Naive B cell (primary cell): ENCODE measurements around the gene ZNF516. TPM values are rescaled to one million over a fixed set of nuclear protein-coding genes. Genes with fewer than 3 reads are reported as not detected.
A peak's percentile ranks its signal among the peaks of the same experiment; 100 is the strongest.

ENCODE experiments used
- ATAC-seq, 2 donors: fragments of 150-1000 bp; cut with Tn5 transposase; 2 replicates each; pipeline ENCODE4 v1.10.0; 2021; ENCODE audit warnings: low read depth in 2 of 2, mild to moderate bottlenecking in 2 of 2, moderate library complexity in 2 of 2
- DNase-seq: peaks from one replicate; pipeline ENCODE4 v3.0.0; 2022
- H3K27ac Mint-ChIP-seq, 6 donors: one replicate each; pipeline ENCODE4 v1.8.0; 2020 to 2022; ENCODE audit warnings: mild to moderate bottlenecking in 6 of 6, mixed read lengths in 6 of 6, moderate library complexity in 5 of 6, inconsistent platforms in 2 of 6
- H3K27me3 Mint-ChIP-seq, 3 donors: one replicate each; pipeline ENCODE4 v1.8.0; 2021 to 2022; ENCODE audit warnings: mixed read lengths in 3 of 3, mild to moderate bottlenecking in 1 of 3
- H3K36me3 Mint-ChIP-seq, 2 donors: one replicate each; pipeline ENCODE4 v1.8.0; 2020 to 2022; ENCODE audit warnings: mixed read lengths in 2 of 2, inconsistent platforms in 1 of 2, mild to moderate bottlenecking in 1 of 2
- H3K4me1 Mint-ChIP-seq, 3 donors: one replicate each; pipeline ENCODE4 v1.8.0; 2020 to 2022; ENCODE audit warnings: mixed read lengths in 3 of 3, inconsistent platforms in 1 of 3, mild to moderate bottlenecking in 1 of 3, moderate library complexity in 1 of 3
- H3K4me3 Mint-ChIP-seq, 8 donors: one replicate each; pipeline ENCODE4 v1.8.0; 2020 to 2022; ENCODE audit warnings: mild to moderate bottlenecking in 8 of 8, mixed read lengths in 8 of 8, moderate library complexity in 8 of 8, inconsistent platforms in 2 of 8
- H3K9me3 Mint-ChIP-seq, 7 donors: one replicate each; pipeline ENCODE4 v1.8.0; 2020 to 2022; ENCODE audit warnings: mixed read lengths in 7 of 7, mild to moderate bottlenecking in 5 of 7, inconsistent platforms in 2 of 7, moderate library complexity in 1 of 7
- polyA plus RNA-seq, 6 donors: library from polyadenylated mRNA; unstranded; fragments of 300-500 nt; fragmentation: Illumina TruSeq; gene quantifications; one replicate each; pipeline ENCODE4 v1.2.3, GENCODE V29; 2021; ENCODE audit warnings: low read depth in 6 of 6

The ZNF516 gene
- polyA plus RNA-seq, 6 donors from 2014 or later, result 1.7 to 7.5 (median 4.8) TPM

GRCh38 chr18:76356666-76357065, 138.4 kb downstream of the ZNF516 start:
- no peak overlapping the region for H3K27ac Mint-ChIP-seq
- ATAC-seq (no peak), DNase-seq (no peak)
- peaks cover 27 to 43% of the 10 kb centered on the region in 2 donors for H3K36me3 Mint-ChIP-seq
- no peaks in the 10 kb centered on the region for H3K27me3 Mint-ChIP-seq
- H3K9me3 Mint-ChIP-seq, result peaks cover 3 to 13% (median 4%) of the 10 kb centered on the region in 7 donors
- peaks cover 0 to 6% (median 0%) of the 10 kb centered on the region in 3 donors for H3K4me1 Mint-ChIP-seq
- H3K4me3 Mint-ChIP-seq, result no peak overlapping the region

DNA sequence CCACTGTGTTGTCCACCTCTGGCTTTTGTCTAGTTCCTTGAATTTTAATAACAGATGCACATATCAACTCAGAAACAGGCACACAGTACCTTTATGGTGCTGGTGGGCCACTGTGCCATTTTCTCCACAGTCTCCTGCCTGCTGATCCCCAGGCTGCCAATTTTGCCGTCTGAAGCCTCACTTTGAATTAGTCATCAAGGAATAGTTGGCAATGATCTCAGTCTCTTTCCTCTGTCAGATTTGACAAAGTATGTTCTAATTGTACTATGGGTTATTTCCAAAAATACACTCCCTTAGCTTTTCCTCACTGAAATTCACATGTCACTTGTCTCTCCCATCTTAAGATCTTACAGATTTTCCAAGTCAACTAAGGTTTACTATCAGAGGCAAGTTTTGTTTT, 140.7 kb downstream of the ZNF516 start:
- Mint-ChIP-seq H3K36me3 (peaks cover 25 to 36% of the 10 kb centered on the region in 2 donors), H3K27me3 (peaks cover 0 to under 1% (median 0%) of the 10 kb centered on the region in 3 donors), H3K27ac (peak overlapping the region in 1 of 6 donors; percentile 62), H3K4me1 (peaks cover 1 to 4% (median 2%) of the 10 kb centered on the region in 3 donors), H3K4me3 (no peak overlapping the region), H3K9me3 (peaks cover 2 to 13% (median 4%) of the 10 kb centered on the region in 7 donors)
- DNase-seq (no peak), ATAC-seq (no peak)

DNA sequence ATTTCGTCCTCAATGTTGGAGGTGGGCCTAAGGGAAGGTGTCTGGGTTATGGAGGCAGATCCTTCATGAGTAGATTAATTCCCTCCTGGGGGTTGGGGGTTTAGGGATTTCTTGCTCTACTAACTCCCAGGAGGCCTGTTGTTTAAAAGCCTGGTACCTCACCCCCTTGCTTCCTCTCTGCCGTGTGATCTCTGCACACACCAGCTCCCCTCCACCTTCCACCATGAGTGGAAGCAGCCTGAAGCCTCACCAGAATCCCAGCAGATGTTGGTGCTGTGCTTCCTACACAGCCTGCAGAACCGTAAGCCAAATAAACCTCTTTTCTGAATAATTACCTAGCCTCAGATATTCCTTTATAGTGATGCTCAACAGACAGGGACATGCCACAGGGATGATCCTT, 141.5 kb downstream of the ZNF516 start:
- H3K9me3 Mint-ChIP-seq, result peaks cover 2 to 13% (median 4%) of the 10 kb centered on the region in 7 donors
- DNase-seq (no peak), ATAC-seq (no peak)
- H3K27me3 Mint-ChIP-seq, result peaks cover 0 to 8% (median 0%) of the 10 kb centered on the region in 3 donors
- peaks cover 6 to 10% (median 9%) of the 10 kb centered on the region in 3 donors for H3K4me1 Mint-ChIP-seq
- H3K27ac Mint-ChIP-seq, result peak overlapping the region in 1 of 6 donors; percentile 6
- peaks cover 23 to 28% of the 10 kb centered on the region in 2 donors for H3K36me3 Mint-ChIP-seq
- no peak overlapping the region for H3K4me3 Mint-ChIP-seq

GRCh38 chr18:76353046-76353445, 142.0 kb downstream of the ZNF516 start:
- ATAC-seq, result no peak
- Mint-ChIP-seq H3K4me1 (peaks cover 6 to 10% (median 9%) of the 10 kb centered on the region in 3 donors), H3K36me3 (peaks cover 23 to 28% of the 10 kb centered on the region in 2 donors), H3K27me3 (peaks cover 0 to 8% (median 0%) of the 10 kb centered on the region in 3 donors), H3K27ac (peak overlapping the region in 2 of 6 donors; percentile 51 to 62), H3K9me3 (peaks cover 2 to 13% (median 4%) of the 10 kb centered on the region in 7 donors), H3K4me3 (no peak overlapping the region)
- no peak for DNase-seq

GRCh38 chr18:76351961-76352581, 143.0 kb downstream of the ZNF516 start:
- DNase-seq, result no peak
- no peak for ATAC-seq
- peaks cover 2 to 13% (median 4%) of the 10 kb centered on the region in 7 donors for H3K9me3 Mint-ChIP-seq
- H3K4me1 Mint-ChIP-seq, result peaks cover 6 to 10% (median 9%) of the 10 kb centered on the region in 3 donors
- peak overlapping the region in 2 of 6 donors; percentile 38 to 88 for H3K27ac Mint-ChIP-seq
- H3K36me3 Mint-ChIP-seq, result peaks cover 23 to 28% of the 10 kb centered on the region in 2 donors
- H3K27me3 Mint-ChIP-seq, result peaks cover 0 to 8% (median 0%) of the 10 kb centered on the region in 3 donors
- H3K4me3 Mint-ChIP-seq, result no peak overlapping the region

GRCh38 chr18:76350134-76351025, 144.7 kb downstream of the ZNF516 start:
- Mint-ChIP-seq H3K4me3 (peak overlapping the region in 1 of 8 donors; percentile 33), H3K4me1 (peaks cover 6 to 10% (median 9%) of the 10 kb centered on the region in 3 donors), H3K27ac (no peak overlapping the region), H3K9me3 (peaks cover 2 to 13% (median 4%) of the 10 kb centered on the region in 7 donors), H3K36me3 (peaks cover 17 to 20% of the 10 kb centered on the region in 2 donors), H3K27me3 (peaks cover 0 to 8% (median 0%) of the 10 kb centered on the region in 3 donors)
- ATAC-seq (no peak), DNase-seq (no peak)

DNA sequence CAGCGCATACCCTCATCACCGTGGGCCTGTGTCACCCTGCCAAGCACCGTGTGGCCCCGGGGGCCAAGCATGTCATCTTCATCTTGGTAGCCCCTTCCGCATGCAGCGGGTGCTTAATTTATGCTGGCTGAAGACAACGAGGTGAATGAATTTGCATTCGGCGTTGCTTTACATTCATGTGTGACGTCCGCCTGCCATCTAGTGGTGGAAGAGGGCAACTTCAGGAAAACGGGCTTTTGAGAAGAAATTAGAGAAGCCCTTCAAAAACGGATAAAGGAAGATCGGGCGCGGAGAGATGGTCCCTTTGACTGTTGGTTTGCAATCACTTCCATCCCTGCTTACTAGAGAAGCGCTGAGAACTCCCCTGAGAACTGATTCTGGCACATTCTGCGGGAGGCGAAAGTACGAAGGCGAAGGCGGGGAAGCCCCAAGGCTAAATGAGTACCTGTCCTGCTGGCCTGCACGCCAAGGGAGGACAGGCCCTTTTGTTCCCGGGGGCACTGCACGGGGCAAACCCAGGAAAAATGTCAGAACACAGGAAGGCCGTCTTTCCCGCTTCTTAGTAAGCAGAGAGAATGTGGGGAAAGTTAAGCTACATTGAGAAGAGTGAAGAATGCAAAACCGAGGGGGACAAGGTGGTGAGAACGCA, 145.9 kb downstream of the ZNF516 start:
- H3K9me3 Mint-ChIP-seq, result peaks cover 1 to 8% (median 4%) of the 10 kb centered on the region in 7 donors
- peak overlapping the region in 1 of 8 donors; percentile 30 for H3K4me3 Mint-ChIP-seq
- DNase-seq (peak; percentile 35), ATAC-seq (peak in 1 of 2 donors; percentile 39)
- peaks cover 6 to 10% (median 9%) of the 10 kb centered on the region in 3 donors for H3K4me1 Mint-ChIP-seq
- peaks cover 12 to 17% of the 10 kb centered on the region in 2 donors for H3K36me3 Mint-ChIP-seq
- H3K27me3 Mint-ChIP-seq, result peaks cover 0 to 8% (median 0%) of the 10 kb centered on the region in 3 donors
- H3K27ac Mint-ChIP-seq, result peak overlapping the region in 3 of 6 donors; percentile 8 to 43 (median 17)

DNA sequence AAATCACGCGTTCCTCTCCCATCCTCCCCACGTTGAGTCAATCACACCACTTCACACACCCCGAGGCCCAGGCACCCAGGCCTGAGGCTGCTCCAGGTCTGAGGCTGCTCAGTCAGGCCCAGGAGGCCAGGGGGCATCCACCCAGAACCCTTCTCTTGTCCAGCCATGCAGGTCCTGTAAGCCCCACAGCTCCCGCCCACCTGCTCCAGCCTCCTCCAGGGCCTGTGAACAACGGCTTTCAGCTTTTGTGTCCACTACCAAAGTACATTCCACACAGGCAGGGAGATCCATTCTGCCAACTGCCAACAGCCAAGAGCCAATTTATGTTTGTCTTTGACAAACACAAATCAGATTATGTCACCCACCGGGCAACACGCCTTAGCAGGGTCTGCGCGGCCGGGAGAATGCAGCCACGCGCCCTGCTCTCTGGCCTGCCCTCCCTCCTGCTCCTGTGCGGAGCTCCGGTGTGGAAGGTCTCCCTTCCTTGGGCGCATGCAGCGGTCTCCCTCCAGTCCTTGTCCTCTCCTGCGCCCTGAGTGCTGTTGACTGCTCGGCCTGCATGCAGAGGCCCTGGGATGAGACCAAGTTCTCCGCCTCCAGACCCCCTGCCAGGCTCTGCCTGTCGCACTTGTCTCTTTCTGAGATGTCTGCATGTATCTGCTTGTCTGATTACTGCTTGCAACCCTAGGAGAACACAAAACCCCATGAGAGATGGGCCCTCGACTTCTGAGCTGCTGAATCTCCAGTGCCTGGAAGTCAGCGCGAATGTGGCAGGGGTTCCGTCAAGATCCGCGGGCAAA, 146.6 kb downstream of the ZNF516 start:
- Mint-ChIP-seq H3K36me3 (peaks cover 7 to 9% of the 10 kb centered on the region in 2 donors), H3K4me1 (peaks cover 6 to 10% (median 9%) of the 10 kb centered on the region in 3 donors), H3K9me3 (peaks cover 0 to 4% (median under 1%) of the 10 kb centered on the region in 7 donors), H3K27me3 (peaks cover 0 to 8% (median 0%) of the 10 kb centered on the region in 3 donors), H3K4me3 (peak overlapping the region in 3 of 8 donors; percentile 17 to 30 (median 20)), H3K27ac (no peak overlapping the region)
- no peak for DNase-seq
- ATAC-seq, result no peak

DNA sequence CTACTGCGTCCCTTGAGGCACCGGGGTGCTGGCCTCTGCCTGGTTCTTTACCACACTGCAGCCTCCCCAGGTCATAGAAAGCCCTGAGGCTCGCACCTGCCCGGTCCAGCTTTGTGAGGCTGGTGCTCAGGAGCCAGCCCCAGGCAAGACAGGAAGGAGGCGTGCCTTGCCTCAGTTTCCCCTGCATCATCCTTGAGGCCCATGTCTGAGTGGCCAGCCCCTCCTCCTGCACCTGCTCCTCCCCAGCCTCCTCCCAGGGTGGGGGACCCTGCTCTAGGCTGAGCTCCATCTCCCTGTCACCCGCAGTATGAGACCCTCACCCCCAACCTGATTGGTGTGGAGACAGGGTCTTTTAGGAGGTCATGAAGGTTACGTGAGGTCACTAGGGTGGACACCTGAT, 147.7 kb downstream of the ZNF516 start:
- Mint-ChIP-seq H3K36me3 (no peaks in the 10 kb centered on the region), H3K4me1 (peaks cover 6 to 10% (median 9%) of the 10 kb centered on the region in 3 donors), H3K27ac (no peak overlapping the region), H3K4me3 (no peak overlapping the region), H3K9me3 (no peaks in the 10 kb centered on the region), H3K27me3 (peaks cover 0 to 8% (median 0%) of the 10 kb centered on the region in 3 donors)
- ATAC-seq (no peak), DNase-seq (no peak)

DNA sequence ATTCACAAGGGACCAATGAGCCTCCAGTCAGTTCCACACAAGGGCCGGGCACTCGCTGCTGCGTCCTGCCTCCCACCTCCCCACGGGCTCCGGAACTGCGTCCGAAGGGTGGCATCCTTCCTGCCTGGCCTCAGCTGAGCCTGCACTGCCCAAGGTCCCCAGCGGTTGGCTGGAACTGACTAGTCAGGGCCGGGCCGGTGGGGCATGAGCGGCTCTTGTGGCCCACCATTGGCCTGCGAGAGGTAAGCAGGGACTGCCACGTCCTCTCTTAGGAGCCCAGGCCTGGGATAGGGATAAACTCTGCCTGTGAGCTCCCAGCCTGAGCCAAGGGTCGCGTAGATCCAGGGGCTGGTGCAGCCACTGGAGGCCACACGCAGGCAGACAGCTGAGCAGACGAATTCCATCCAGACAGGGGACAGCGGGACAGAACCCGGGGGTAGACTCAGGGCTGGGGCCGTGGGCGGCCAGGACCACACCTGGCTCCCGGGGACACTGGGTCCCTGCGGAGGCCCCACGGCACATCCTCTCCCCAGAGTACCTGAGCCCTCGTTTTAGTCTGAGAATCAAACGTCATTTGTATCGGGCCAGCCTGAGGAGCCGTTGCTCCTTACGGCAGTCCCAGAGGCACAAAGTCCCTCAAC, 148.4 kb downstream of the ZNF516 start:
- no peaks in the 10 kb centered on the region for H3K36me3 Mint-ChIP-seq
- H3K27me3 Mint-ChIP-seq, result peaks cover 0 to 8% (median 0%) of the 10 kb centered on the region in 3 donors
- H3K9me3 Mint-ChIP-seq, result no peaks in the 10 kb centered on the region
- no peak for ATAC-seq
- H3K4me1 Mint-ChIP-seq, result peaks cover 6 to 10% (median 9%) of the 10 kb centered on the region in 3 donors
- H3K4me3 Mint-ChIP-seq, result no peak overlapping the region
- no peak for DNase-seq
- no peak overlapping the region for H3K27ac Mint-ChIP-seq

- H3K4me3 Mint-ChIP-seq, result no peak overlapping the region
- DNase-seq (no peak), ATAC-seq (no peak)
- peak overlapping the region in 1 of 6 donors; percentile 7 for H3K27ac Mint-ChIP-seq
- peaks cover 0 to 8% (median 0%) of the 10 kb centered on the region in 3 donors for H3K27me3 Mint-ChIP-seq
- H3K4me1 Mint-ChIP-seq, result peaks cover 6 to 10% (median 9%) of the 10 kb centered on the region in 3 donors
- H3K36me3 Mint-ChIP-seq, result peaks cover 0 to under 1% of the 10 kb centered on the region in 2 donors
- peaks cover 0 to 2% (median 0%) of the 10 kb centered on the region in 7 donors for H3K9me3 Mint-ChIP-seq
Measured at GRCh38 chr18:76345901-76346300, 149.1 kb downstream of the ZNF516 start.
